Activated naive CD4-positive, alpha-beta T cell treated with anti-CD3 and anti-CD28 coated beads, Interleukin-2, amount 50 U/mL, for 72 hours (primary cell): Measurements from ENCODE around the gene PPBP. TPM values are rescaled to one million over a fixed set of nuclear protein-coding genes. Genes with fewer than 3 reads are reported as not detected.

Experiments used
- ATAC-seq, 2 donors: fragments of 150-1000 bp; cut with Tn5 transposase; 2 replicates each; pipeline ENCODE4 v1.10.0; 2021; ENCODE audit warnings: mild to moderate bottlenecking in 2 of 2, moderate library complexity in 2 of 2
- DNase-seq, 2 donors: peaks; one replicate each; pipeline ENCODE4 v3.0.0; 2021 to 2022; ENCODE audit warnings: low spot score in 2 of 2
- H3K27ac Mint-ChIP-seq, 2 donors: one replicate each; pipeline ENCODE4 v1.8.0; 2022; ENCODE audit warnings: mild to moderate bottlenecking in 2 of 2, mixed read lengths in 2 of 2
- H3K36me3 Mint-ChIP-seq, 2 donors: one replicate each; pipeline ENCODE4 v1.8.0; 2022; ENCODE audit warnings: mixed read lengths in 2 of 2
- H3K9me3 Mint-ChIP-seq, 2 donors: one replicate each; pipeline ENCODE4 v1.8.0; 2022; ENCODE audit warnings: mixed read lengths in 2 of 2
- total RNA-seq, 2 donors: library from RNA; stranded (reverse); gene quantifications; one replicate each; pipeline ENCODE4 v1.2.3, GENCODE V29; 2022

Gene PPBP
- total RNA-seq, 2 donors from 2014 or later, result not detected

DNA sequence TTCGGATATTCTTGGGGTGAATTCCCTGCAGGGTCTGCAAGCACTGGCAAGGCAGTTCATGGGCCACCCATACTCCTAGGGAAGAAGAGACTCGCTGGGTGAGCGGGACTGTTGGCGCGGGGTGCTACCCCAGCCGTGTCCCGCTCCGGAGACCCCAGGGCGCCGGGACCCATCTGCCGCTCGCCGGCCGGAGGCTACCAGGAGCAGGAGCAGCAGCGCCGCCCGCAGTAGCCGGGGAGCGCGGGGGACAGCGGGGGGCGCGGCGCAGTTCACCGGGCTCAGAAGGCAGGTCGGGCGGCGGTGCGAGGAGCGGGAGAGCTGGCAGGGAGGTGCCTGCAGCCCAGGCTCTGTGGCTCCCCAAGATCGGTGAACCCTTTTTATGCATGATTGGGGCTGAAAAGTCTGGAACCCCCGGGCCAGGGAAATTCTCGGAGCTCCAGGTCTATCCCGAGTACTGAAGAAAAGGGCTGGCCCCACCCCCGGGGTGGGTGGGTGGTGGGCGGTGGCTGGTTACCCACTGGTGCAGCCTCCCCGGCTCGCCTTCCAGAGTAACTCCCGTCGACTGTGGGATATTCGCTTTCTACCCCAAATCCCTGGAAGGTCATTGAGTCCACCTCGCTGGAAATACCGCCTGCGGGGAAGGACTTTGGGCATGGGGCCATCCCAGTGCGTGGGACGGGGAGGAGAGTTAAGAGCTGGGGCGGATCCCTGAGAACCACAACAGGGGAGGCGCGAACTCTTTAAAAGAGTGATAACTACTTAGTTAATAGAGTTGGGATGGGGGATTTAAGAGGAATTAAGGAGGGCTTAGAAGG is 43.7 kb downstream of the PPBP start:
- DNase-seq (no peak), ATAC-seq (no peak)
- Mint-ChIP-seq H3K9me3 (peaks cover 0 to 4% of the 10 kb centered on the region in 2 donors), H3K27ac (no peak overlapping the region), H3K36me3 (peaks cover 7 to 12% of the 10 kb centered on the region in 2 donors)

DNA sequence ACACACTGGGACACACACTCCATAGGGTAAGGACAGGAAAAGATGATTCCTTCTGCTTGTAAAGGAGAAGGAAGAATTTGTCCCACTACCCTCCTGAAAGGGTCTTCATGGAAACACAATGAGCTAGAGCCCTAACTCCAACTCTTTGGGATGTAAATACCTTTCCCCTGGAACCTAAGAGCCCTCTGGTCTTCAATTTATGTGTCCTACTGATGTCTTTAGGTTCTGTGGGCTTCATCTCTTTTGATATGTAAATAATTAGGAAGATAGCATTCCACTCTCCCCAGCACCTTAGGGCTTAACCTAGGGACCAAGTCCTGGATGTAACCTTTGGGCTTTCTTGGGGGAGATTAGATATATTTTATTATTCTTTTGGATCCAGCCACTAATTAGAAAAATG is 44.4 kb downstream of the PPBP start:
- Mint-ChIP-seq H3K9me3 (peaks cover 0 to 4% of the 10 kb centered on the region in 2 donors), H3K36me3 (peaks cover 7 to 12% of the 10 kb centered on the region in 2 donors), H3K27ac (no peak overlapping the region)
- DNase-seq (no peak), ATAC-seq (no peak)

DNA sequence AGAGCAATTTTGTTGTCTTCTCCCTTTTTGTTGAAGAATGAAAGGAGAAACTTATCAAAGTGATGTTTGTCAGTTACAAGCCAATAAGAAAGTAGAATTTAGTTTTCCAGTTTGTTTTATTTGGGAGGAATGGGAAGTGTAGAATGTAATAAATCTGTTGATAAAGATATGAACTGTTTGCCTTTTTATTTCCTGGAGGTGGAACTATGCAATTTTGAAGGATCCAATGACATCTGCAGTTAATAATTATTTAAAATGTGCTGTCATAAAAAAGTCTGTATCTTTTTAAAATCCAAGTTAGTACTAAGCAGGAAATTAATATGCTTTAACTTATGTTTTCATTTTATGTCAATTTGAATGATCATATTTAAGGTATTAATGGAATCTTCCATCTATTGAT is 51.0 kb downstream of the PPBP start:
- Mint-ChIP-seq H3K36me3 (no peaks in the 10 kb centered on the region), H3K9me3 (peaks cover 0 to 4% of the 10 kb centered on the region in 2 donors), H3K27ac (no peak overlapping the region)
- DNase-seq (no peak), ATAC-seq (no peak)

Other genes starting within 250 kb of the PPBP start
- 1 to 10 TPM in 1 of 2 donors, not detected in 1; 2.9 TPM for gene CXCL8, start 247.6 kb downstream of the PPBP start, total RNA-seq
- not detected for gene CXCL6, start 151.5 kb downstream of the PPBP start, total RNA-seq
- gene PF4V1, start 134.9 kb downstream of the PPBP start, total RNA-seq, result not detected
- not detected for gene CXCL1, start 118.8 kb downstream of the PPBP start, total RNA-seq
- not detected for gene PF4, start 6.2 kb downstream of the PPBP start, total RNA-seq
- not detected for gene CXCL5, start 10.5 kb upstream of the PPBP start, total RNA-seq
- gene CXCL3, start 50.5 kb upstream of the PPBP start, total RNA-seq, result not detected
- gene CXCL2, start 111.0 kb upstream of the PPBP start, total RNA-seq, result not detected
- gene MTHFD2L, start 169.9 kb upstream of the PPBP start, total RNA-seq, result 1 to 10 TPM; 7.3 to 7.6 TPM